Activated CD4-positive, alpha-beta T cell treated with anti-CD3 and anti-CD28 coated beads for 4 hours (primary cell): ENCODE results near the gene DLG1.
A peak's percentile ranks its signal among the peaks of the same experiment; 100 is the strongest.
"Not testable (repeated sequence)": the region's sequence is repeated elsewhere in the genome, so short reads cannot be mapped to it uniquely, and the experiment has no call there.

Experiments used
- DNase-seq, 2 donors: peaks; one replicate each; pipeline ENCODE4 v3.0.0-alpha.2; 2020

Gene DLG1

GRCh38 chr3:197068077-197068476 is 230.3 kb downstream of the DLG1 start:
- DNase-seq = no peak

GRCh38 chr3:197064771-197065170 is 233.6 kb downstream of the DLG1 start:
- DNase-seq = no peak

- no peak for DNase-seq
Measured at GRCh38 chr3:197062446-197062845, 236.0 kb downstream of the DLG1 start.

GRCh38 chr3:197051637-197052036 is 246.8 kb downstream of the DLG1 start:
- DNase-seq = not testable (repeated sequence)

GRCh38 chr3:197050511-197050910 is 247.9 kb downstream of the DLG1 start:
- no peak for DNase-seq

- DNase-seq = no peak
Measured at GRCh38 chr3:197042539-197042938, 255.9 kb downstream of the DLG1 start.

GRCh38 chr3:197041875-197042488 is 256.4 kb downstream of the DLG1 start:
- DNase-seq = no peak

- no peak for DNase-seq
Measured at GRCh38 chr3:197040658-197041057, 257.8 kb downstream of the DLG1 start.

GRCh38 chr3:197038679-197039462 is 259.5 kb downstream of the DLG1 start:
- DNase-seq = no peak

- no peak for DNase-seq
Measured at GRCh38 chr3:197035577-197035976, 262.8 kb downstream of the DLG1 start.

- DNase-seq = not testable (repeated sequence)
Measured at GRCh38 chr3:197034778-197035177, 263.6 kb downstream of the DLG1 start.

- DNase-seq = not testable (repeated sequence)
Measured at GRCh38 chr3:197033764-197034163, 264.6 kb downstream of the DLG1 start.

GRCh38 chr3:197031315-197032285 is 266.8 kb downstream of the DLG1 start:
- DNase-seq = no peak

- DNase-seq = no peak
Measured at GRCh38 chr3:197030379-197031314, 267.8 kb downstream of the DLG1 start.

GRCh38 chr3:197029511-197030167 is 268.8 kb downstream of the DLG1 start, which contains the start of gene MELTF:
TSS of gene MELTF (minus strand) at chr3:197029817. CDS start at chr3:197029702, 115 bp downstream.
- DNase-seq = peak; percentile 64 to 68

- no peak for DNase-seq
Measured at GRCh38 chr3:197028728-197029510, 269.5 kb downstream of the DLG1 start.

- DNase-seq = no peak
Measured at GRCh38 chr3:197027896-197028727, 270.3 kb downstream of the DLG1 start.

- DNase-seq = no peak
Measured at GRCh38 chr3:197027151-197027895, 271.1 kb downstream of the DLG1 start.

- no peak for DNase-seq
Measured at GRCh38 chr3:197026481-197026866, 271.9 kb downstream of the DLG1 start.
